ENCODE results near the gene PRSS1.

PRSS1 gene

DNA sequence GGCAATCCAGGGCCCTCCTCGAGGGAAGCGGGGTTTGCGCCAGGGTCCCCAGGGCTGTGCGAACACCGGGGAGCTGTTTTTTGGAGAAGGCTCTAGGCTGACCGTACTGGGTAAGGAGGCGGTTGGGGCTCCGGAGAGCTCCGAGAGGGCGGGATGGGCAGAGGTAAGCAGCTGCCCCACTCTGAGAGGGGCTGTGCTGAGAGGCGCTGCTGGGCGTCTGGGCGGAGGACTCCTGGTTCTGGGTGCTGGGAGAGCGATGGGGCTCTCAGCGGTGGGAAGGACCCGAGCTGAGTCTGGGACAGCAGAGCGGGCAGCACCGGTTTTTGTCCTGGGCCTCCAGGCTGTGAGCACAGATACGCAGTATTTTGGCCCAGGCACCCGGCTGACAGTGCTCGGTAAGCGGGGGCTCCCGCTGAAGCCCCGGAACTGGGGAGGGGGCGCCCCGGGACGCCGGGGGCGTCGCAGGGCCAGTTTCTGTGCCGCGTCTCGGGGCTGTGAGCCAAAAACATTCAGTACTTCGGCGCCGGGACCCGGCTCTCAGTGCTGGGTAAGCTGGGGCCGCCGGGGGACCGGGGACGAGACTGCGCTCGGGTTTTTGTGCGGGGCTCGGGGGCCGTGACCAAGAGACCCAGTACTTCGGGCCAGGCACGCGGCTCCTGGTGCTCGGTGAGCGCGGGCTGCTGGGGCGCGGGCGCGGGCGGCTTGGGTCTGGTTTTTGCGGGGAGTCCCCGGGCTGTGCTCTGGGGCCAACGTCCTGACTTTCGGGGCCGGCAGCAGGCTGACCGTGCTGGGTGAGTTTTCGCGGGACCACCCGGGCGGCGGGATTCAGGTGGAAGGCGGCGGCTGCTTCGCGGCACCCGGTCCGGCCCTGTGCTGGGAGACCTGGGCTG, 47.5 kb downstream of the PRSS1 start:
- peak overlapping the region in 1 of 2 donors; percentile 5 for H3K27ac ChIP-seq
- peak; percentile 69 for DNase-seq (ENCODE audit: low spot score)
- H3K4me3 ChIP-seq: peak overlapping the region; percentile 58
- TF ChIP-seq, protein P1, sequence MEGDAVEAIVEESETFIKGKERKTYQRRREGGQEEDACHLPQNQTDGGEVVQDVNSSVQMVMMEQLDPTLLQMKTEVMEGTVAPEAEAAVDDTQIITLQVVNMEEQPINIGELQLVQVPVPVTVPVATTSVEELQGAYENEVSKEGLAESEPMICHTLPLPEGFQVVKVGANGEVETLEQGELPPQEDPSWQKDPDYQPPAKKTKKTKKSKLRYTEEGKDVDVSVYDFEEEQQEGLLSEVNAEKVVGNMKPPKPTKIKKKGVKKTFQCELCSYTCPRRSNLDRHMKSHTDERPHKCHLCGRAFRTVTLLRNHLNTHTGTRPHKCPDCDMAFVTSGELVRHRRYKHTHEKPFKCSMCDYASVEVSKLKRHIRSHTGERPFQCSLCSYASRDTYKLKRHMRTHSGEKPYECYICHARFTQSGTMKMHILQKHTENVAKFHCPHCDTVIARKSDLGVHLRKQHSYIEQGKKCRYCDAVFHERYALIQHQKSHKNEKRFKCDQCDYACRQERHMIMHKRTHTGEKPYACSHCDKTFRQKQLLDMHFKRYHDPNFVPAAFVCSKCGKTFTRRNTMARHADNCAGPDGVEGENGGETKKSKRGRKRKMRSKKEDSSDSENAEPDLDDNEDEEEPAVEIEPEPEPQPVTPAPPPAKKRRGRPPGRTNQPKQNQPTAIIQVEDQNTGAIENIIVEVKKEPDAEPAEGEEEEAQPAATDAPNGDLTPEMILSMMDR (IDR thresholded peaks at IDR 0.05): no peak

DNA sequence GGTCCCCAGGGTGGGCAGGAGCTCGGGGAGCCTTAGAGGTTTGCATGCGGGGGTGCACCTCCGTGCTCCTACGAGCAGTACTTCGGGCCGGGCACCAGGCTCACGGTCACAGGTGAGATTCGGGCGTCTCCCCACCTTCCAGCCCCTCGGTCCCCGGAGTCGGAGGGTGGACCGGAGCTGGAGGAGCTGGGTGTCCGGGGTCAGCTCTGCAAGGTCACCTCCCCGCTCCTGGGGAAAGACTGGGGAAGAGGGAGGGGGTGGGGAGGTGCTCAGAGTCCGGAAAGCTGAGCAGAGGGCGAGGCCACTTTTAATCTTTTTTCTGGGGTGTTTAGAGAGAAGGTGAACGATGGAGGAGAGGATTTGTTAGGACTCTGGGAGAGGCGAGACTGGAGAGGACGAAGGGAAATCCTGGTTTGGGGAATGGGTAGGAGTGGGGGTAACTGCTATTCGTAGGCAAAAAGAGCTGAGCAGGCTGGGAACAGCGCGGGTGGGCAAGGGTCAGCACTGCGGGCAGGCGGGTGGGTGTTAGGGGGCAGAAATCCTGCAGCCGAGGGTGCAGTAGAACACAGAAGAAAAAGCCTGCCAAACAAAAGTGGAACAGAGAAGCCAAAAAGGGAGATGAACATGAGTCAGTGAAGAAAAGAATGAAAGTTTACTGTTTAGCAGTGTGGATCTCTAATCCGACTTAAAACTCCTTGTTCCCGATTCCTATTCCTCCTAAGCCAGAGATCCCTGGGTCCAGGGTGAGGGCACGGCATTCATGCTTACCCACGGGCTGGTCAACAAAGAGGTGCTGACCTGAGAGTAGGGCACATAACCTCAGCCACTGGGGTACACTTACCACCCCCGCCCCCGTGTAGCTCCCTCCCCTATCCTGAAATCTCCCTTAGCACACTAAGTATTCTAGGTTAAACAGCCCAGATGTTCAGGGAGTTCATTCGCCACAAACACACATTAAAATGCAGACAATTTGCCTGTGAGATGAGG, 48.4 kb downstream of the PRSS1 start:
- TF ChIP-seq, protein P1 (IDR thresholded peaks at IDR 0.05): no peak
- peak overlapping the region; percentile 58 for H3K4me3 ChIP-seq
- H3K27ac ChIP-seq: peak overlapping the region in 1 of 2 donors; percentile 5
- DNase-seq (ENCODE audit: low spot score): peak; percentile 43

DNA sequence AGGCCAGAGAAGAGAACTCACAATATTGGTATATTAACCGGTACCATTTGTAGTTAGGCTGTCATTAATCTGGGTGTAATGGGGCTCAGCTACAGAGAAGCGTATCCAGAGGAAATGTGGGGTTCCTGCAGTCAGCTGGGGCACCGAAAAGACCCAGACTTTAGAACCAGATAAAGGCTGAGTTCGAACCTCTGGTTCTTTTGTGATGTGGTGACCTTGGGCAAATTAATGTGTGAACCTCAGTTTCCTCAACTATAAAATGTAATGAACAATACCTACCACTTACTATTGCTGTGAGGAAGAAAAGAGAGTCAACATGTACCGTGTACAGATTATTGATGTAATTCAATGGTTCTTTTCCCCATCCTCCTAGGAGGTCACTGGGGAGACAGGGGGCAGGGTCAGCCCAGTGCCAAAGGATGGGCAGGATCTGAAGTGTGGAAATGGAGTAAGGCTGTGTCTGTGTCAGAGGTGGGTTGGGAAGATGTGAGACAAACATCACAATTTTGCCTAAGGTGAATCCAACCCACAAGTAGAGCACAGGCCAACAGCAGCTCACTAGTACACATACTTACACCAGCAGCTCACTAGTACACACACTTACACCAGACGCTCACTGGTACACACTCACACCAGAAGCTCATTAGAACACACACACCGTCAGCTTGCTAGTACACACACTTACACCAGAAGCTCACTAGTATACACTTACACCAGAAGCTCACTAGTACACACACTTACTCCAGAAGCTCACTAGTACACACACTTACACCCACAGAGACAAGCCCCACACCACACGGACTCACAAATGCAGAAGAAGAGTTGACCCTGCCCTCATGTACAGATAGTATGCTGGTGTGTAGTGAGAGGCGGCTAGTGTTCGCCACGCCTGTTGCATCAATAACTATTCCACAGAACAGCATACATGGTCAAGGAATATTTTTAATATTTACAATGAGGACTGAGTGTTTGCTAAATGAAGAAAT, 49.5 kb downstream of the PRSS1 start:
- H3K4me3 ChIP-seq: no peak overlapping the region
- DNase-seq (ENCODE audit: low spot score): peak; percentile 41
- TF ChIP-seq, protein P1 (IDR thresholded peaks at IDR 0.05): no peak

DNA sequence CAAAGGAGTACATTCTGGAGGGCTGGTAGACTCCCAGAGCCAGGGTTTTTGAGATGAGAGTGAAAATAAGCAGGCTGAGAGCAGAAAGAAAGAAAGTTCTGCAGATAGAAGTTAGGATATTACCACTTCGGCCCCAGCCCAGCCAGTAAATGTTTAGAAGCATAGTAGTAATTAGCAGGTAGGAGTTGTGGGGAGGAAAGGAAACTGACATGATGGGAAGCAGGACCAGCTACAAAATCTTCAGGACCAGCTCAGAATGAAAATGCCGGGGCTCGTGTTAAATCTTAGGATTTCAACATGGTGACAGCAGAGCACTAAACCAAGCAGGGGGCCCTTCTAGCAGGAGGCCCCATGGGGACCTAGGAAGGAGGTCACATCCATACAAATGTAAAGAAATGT, 50.2 kb downstream of the PRSS1 start:
- Histone ChIP-seq H3K4me3 (no peak overlapping the region), H3K27ac (no peak overlapping the region)
- TF ChIP-seq, protein P1 (IDR thresholded peaks at IDR 0.05): no peak
- DNase-seq (ENCODE audit: low spot score): peak; percentile 29

More for the DNA sequence above, 49.5 kb downstream of the PRSS1 start:
- no peak overlapping the region for H3K27ac ChIP-seq

DNA sequence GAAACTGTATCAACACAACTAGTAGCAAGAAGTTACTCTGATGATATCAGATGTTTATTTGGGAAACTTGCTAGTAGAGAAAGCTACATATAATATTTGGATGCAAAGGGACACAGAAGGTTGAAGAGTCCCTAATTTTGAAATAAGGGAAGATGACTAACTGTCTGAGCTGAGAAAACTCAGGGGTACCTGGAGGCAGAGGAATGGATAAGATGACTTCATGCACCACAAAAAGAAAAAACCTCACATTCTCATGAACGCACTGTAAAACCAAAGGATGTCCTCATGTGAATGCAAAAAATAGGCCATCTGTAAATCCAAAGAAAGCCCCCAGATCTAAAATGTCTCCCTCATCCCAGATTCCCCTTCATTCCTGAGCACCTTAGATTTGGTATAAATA, 50.8 kb downstream of the PRSS1 start:
- TF ChIP-seq, protein P1 (IDR thresholded peaks at IDR 0.05): no peak
- Histone ChIP-seq H3K27ac (no peak overlapping the region), H3K4me3 (no peak overlapping the region)
- no peak for DNase-seq (ENCODE audit: low spot score)

DNA sequence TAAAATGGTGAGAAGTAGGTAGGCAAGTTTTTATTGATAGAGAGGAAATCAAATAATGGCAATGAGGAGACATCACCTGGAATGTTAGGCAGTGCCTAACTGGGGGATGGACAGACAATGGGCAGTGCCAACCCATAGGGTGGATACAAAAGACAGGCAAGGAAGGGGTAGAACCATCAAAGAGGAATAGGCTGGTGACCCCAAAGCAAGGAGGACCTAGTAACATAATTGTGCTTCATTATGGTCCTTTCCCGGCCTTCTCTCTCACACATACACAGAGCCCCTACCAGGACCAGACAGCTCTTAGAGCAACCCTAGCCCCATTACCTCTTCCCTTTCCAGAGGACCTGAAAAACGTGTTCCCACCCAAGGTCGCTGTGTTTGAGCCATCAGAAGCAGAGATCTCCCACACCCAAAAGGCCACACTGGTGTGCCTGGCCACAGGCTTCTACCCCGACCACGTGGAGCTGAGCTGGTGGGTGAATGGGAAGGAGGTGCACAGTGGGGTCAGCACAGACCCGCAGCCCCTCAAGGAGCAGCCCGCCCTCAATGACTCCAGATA, 51.5 kb downstream of the PRSS1 start:
- H3K4me3 ChIP-seq: no peak overlapping the region
- TF ChIP-seq, protein P1 (IDR thresholded peaks at IDR 0.05): no peak
- DNase-seq (ENCODE audit: low spot score): no peak
- no peak overlapping the region for H3K27ac ChIP-seq

Measured in coronary artery (tissue), 2 donors.